Stimulated activated CD8-positive, alpha-beta memory T cell treated with anti-CD3 and anti-CD28 coated beads, Interleukin-4, amount 100 ng/mL, for 1 hour (primary cell): Measurements from ENCODE around the gene CNTNAP2.
"Not testable (repeated sequence)": the region's sequence is repeated elsewhere in the genome, so short reads cannot be mapped to it uniquely, and the experiment has no call there.

Experiments
- DNase-seq, 2 donors: peaks; one replicate each; pipeline ENCODE4 v3.0.0-alpha.2; 2020; ENCODE audit warnings: low read depth in 2 of 2, low spot score in 1 of 2

Gene CNTNAP2

GRCh38 chr7:146146831-146147486, 30.4 kb downstream of the CNTNAP2 start:
- no peak for DNase-seq

- no peak for DNase-seq
Measured at GRCh38 chr7:146150153-146150552, 33.6 kb downstream of the CNTNAP2 start.

DNA sequence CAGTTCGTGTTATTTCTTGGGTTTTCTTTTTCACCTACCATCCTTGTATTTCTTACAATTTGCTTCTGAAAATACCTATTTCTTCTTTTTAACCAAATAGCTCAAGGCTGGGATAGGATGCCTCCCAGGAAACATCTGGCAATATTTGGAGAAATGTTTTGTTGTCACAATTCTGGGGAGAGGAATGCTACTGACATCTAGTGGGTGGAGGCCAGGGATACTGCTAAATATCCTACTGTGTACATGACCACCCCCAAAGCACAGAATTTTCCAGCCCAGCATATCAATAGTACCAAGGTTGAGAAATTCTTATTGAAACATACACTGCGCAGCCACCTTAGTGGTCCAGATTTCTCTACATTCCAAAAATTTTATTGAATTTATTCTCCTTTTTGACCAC, 55.5 kb downstream of the CNTNAP2 start:
- no peak for DNase-seq

GRCh38 chr7:146175716-146176115, 59.1 kb downstream of the CNTNAP2 start:
- no peak for DNase-seq

- DNase-seq: no peak
Measured at GRCh38 chr7:146176860-146177259, 60.3 kb downstream of the CNTNAP2 start.

DNA sequence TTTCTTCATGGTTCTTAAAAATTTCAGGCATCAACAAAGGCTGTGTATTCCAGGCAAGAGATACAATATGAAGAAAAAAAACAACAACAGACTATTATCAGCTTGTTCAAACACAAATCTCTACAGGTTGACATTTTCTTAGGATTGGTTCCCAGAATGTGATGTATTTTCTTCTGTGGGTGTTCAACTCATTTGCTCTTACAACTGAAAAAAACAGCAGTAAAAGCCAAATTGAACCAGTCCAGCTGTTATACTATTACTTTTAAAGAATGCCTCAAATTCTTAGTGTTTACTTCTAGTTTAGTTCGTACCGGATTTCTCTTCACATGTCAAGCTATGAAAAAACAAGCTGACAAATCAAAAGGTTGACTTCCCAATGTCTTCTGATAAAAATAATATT, 60.7 kb downstream of the CNTNAP2 start:
- DNase-seq: no peak

DNA sequence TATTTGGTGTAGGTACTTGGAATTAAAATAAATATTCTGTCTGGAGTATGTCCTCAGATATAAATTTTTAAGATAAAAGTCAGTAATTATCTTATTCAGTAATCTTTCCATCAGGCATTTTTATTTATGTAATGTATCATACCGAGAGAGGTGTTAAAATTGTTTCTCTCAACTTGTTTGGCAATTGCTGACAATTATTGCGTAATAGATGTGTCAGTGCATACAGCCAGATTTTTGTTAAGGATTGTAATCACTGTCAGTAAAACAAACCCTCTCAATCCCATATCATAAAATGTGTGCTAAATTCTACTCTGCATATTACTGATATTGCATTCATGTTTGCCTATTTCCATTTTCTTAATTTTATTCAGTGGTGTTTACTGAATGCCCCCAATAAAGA, 69.2 kb downstream of the CNTNAP2 start:
- DNase-seq: no peak

DNA sequence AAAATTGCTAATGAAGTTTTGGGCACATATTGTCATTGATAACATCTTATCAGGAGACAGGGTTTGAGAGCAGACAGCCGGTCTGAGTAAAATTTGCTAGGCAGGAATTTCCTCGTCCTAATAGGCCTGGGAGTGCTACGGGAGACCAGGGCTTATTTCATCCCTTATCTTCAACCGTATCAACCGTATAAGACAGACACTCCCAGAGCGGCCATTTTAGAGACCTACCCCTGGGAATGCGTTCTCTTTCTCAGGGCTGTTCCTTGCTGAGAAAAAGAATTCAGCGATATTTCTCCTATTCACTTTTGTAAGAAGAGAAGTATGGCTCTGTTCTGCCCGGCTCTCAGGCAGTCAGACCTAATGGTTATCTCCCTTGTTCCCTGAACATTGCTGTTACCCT, 74.8 kb downstream of the CNTNAP2 start:
- not testable (repeated sequence) for DNase-seq

GRCh38 chr7:146201945-146202344, 85.3 kb downstream of the CNTNAP2 start:
- no peak for DNase-seq

DNA sequence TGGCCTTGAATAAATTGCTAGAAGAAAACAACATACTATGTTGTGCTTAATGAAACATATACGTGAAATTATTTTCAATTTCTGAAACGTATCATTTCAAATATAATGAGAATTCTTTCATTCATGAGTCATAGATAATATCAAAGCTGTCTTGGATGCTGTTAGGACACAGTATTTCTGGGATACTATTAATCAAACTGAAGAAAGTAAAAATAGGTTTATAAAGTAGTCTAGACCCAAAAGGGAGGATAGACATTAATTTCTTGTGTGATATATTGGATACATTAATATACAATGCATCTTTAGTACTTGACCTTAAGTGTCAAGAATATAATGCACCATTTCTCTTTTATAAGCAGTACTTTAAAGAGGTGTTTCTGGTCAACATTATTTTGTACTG, 89.7 kb downstream of the CNTNAP2 start:
- DNase-seq: no peak

DNA sequence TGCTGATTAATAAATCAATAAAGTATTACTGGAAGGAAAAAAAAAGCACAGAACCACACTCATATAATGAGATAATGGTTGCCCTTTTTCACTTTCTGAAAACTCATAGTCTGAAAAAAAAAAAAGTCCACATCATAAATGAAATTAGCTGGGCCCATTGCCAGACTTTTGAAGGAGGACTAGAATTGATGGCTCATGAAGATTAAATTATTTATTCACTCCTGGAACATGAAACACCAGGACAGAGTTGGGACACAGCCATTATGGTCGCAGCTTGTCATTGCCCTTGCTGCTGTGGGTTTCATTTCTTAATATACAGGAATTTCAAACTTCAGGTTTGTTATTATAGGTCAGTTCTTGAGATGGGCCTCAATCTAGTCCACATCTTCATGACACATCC, 91.9 kb downstream of the CNTNAP2 start:
- no peak for DNase-seq

- no peak for DNase-seq
Measured at GRCh38 chr7:146214842-146215241, 98.2 kb downstream of the CNTNAP2 start.

DNA sequence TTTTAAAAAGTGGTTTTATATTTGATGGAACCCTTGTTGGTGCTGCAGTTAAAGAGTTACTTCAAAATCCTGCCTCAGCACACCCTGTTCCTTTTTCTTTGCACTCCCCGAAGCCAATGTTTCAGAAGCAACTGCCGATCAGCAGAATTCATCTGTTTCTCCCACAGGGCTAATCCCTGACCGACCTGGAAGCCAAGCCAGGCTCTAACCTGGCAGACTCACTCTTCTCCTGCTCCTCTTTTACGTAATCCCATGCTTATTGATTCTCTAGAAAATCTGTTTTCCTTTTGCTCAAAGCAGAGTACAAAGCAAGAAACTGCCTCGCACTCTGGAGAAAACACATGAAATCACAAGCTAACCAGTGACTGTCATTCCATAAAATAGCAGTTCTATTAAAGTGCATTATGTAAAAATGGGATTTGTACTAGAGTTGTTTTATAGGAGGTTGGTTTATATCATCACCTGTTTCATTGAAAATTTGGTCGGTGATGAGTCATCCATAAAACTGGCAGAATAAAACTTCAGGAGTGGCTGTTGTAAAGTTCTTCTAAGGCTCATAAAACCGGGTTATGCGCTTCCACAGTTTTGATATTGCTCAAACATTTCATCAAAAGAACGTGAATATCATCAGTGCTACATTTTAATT, 99.9 kb downstream of the CNTNAP2 start:
- DNase-seq: no peak

DNA sequence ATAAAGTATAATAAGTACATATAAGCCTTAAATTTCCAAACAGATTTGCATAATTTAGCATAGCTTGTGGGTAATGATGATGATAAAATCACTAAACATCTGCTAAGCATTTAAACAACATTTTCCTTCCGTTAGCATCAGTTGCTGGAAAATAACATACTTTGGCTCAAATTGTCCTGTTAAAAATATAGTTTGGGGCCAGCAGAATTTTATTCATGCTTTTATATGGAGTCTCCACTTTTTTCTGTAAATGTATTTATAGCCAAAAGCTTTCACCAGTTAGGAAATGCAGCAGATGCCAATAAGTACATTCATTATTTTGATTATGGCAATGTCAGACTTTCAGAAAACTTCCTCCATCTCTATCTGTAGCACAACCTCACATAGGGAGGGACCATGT, 107.2 kb downstream of the CNTNAP2 start:
- DNase-seq: no peak

DNA sequence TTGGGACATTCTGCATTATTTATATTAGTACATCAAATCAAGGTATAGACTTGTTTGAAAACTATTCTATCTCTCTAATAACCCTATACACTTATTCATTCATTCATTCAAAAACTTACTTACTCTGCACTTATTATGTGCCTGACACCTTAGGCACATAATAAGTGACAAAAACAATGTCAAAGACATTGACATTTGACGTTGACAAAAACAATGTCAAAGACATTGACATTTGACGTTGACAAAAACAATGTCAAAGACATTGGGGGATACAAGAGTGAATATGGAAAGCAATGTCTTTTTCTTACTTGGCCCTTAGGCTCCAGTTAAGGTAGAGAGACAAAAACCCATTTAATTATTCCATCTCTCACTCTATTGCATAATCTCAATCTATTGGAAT, 116.0 kb downstream of the CNTNAP2 start:
- no peak for DNase-seq

DNA sequence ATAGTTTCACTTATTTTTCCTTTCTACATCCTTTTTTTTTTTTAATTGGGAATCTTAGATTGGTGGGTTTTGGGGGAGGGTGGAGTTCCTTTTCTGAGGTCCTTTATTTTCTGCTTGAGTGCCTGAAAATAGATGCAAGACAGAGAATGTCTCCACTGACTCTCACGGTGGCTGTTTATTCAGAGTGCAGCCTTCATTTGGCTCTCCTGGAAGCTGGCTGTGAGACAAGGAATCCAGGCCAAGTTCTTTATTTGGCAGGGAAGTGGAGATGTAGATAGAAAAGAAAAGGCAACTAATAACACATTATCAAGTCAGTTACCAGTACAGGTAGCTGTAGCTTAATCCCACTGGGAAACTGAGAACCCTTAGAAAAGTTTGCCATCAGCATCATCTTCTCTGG, 118.6 kb downstream of the CNTNAP2 start:
- DNase-seq: no peak

- DNase-seq: no peak
Measured at GRCh38 chr7:146242661-146243060, 126.1 kb downstream of the CNTNAP2 start.

DNA sequence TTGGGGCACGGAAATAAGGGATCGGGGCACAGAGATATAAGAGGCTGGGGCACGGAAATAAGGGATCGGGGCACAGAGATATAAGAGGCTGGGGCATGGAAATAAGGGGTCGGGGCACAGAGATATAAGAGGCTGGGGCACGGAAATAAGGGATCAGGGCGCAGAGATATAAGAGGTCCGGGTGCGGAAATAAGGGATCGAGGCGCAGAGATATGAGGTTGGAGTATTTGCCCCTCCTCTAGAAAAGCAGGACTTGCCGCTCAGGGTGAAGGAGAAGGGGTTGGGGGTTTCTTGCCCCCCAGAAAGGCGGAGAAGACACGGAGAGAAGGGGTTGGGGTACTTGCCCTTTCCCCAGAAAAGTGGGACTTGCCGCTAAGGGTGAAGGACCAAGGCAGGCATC, 131.4 kb downstream of the CNTNAP2 start:
- DNase-seq: not testable (repeated sequence)

DNA sequence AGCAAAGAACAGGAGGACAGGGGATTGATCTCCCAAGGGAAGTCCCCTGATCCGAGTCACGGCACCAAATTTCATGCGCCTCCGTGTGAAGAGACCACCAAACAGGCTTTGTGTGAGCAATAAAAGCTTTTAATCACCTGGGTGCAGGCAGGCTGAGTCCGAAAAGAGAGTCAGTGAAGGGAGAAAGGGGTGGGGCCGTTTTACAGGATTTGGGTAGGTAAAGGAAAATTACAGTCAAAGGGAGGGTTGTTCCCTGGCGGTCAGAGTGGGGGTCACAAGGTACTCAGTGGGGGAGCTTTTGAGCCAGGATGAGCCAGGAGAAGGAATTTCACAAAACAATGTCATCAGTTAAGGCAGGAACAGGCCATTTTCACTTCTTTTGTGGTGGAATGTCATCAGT, 132.1 kb downstream of the CNTNAP2 start:
- not testable (repeated sequence) for DNase-seq

GRCh38 chr7:146249272-146249671, 132.7 kb downstream of the CNTNAP2 start:
- DNase-seq: no peak

DNA sequence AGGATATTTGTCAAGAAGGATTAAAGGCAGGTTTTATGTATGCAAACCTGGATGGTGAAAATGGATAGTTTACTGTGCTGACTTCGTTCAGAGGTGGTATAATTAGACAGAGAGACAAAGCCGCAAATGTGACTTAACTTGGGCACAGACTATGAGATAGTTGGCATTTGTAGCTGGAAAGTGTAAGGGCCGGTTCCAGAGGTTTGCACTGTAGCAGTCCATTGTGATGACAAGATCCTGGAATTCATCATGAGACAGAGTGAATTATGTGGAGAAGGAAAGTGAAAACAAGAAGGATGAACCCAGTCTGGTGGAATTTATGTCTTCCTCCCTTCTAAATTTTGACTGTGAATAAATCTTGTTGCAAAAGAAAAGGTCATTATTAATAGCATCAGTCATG, 139.0 kb downstream of the CNTNAP2 start:
- DNase-seq: no peak

DNA sequence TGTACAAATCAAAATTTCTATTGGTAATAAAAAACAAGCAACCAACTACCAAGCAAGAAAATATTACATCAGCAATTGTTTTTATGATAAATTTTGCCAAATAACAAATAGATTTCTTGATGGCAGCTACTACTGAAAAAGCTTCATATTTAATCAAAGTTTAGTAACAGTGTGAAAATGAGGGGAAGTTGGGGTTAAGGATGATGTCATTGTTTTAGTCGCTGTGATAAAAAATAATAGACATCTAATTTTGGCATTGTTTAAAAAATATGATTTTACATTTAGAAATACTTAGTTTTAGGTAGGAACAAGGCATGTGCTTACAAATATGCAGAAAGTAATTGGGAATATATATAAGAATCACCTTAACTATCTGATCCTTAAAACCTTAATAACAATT, 145.9 kb downstream of the CNTNAP2 start:
- DNase-seq: no peak

GRCh38 chr7:146276888-146277287, 160.3 kb downstream of the CNTNAP2 start:
- DNase-seq: no peak
